ENCODE results near the gene GALK1. TPM values are rescaled to one million over a fixed set of nuclear protein-coding genes. Genes with fewer than 3 reads are reported as not detected.

The GALK1 gene
- total and polyA plus RNA-seq, 2 of the 13 experiments (the other 11 are each of a cell fraction or from before 2014, with no cell fraction given), result 59.9 to 93.6 TPM

GRCh38 chr17:75776386-75777295 lies 11.6 kb upstream of the GALK1 start (continued):
- TF ChIP-seq ZNF589 (CRISPR knock-in tag; conservative IDR thresholded peaks at IDR 0.05), result no peak
- TF ChIP-seq AKAP8 (CRISPR knock-in tag; IDR thresholded peaks at IDR 0.05), result no peak
- 0 out of 2 replicates have a peak, but pooled peaks have one; percentile 46 for TF ChIP-seq NCOA1 (CRISPR knock-in tag; IDR thresholded peaks at IDR 0.05)

DNA sequence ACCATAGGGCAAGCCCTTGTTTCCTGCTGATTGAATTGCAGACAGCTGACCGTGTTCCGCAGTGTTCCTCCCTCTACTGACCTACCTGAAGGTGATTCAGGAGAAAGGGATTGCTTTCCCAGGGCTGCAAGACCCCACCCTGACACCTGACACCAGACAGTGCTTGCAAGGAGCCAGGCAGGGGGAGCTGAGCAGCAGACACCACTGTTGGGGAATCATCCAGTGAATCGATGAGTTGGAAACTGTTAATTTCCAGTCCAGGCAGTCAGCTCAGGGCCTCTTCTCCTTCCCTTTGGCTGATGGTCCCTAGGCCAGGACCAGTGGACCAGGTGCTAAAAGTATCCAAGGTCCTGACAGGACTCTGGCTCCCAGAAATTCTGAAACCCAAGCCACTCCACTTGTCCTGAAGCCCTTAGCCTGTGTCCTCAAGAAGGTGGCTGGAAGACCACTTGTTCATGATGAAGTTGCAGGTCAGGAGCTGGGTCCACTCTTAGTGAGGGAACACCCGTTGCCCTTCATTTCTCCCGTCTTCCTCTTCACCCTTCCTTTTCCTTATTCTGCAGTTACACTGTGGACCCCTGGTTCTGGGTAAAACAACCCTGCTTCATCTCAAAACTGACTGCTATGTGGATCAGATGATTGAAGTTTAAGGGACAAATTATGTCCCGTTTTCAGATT lies 10.1 kb upstream of the GALK1 start:
- Histone ChIP-seq H2AFZ (ENCODE audit: low read length) (no peak overlapping the region), H3K79me2 (ENCODE audit: insufficient read depth, low read length) (peaks cover 23% of the 10 kb centered on the region), H3K27me3 (ENCODE audit: control insufficient read depth in 1 of 2, insufficient read depth in 2 of 2, low read length in 2 of 2) (no peaks in the 10 kb centered on the region; a peak in 1 of 5 replicates), H3K36me3 (replicated peaks in 1 of 2; ENCODE audit: control insufficient read depth in 1 of 2, insufficient read depth in 2 of 2, low read length in 2 of 2) (peaks cover 8 to 9% of the 10 kb centered on the region in 2 experiments; a peak in 4 of 5 replicates), H3K9ac (ENCODE audit: insufficient read depth, low read depth, low read length) (no peak overlapping the region), H3K4me2 (ENCODE audit: low read depth, low read length) (no peak overlapping the region), H3K4me1 (ENCODE audit: insufficient read depth, low read length) (peaks cover 68% of the 10 kb centered on the region), H3K27ac (ENCODE audit: extremely low read length, insufficient read depth, low read length) (no peak overlapping the region), H3K9me3 (ENCODE audit: low read length) (no peaks in the 10 kb centered on the region), H3K4me3 (replicated peaks in 1 of 3; ENCODE audit: insufficient read depth in 1 of 3, low read depth in 2 of 3, low read length in 3 of 3) (no peak overlapping the region), H4K20me1 (ENCODE audit: insufficient read depth, low read length) (peaks cover 32% of the 10 kb centered on the region)
- in situ Hi-C loops (cut with HindIII; ENCODE audit: extremely low pct_ligation_motif_present, low pct_unique_long_range_greater_than_20kb) (no loop called here), intact Hi-C loops (cut with micrococcal nuclease; ENCODE audit: unreplicated experiment) (loop anchor here (5.0 kb wide), 1 partner anchor 52 kb away; no protein-coding TSS in a partner anchor)
- 95% methylated on average over 6 of the region's 6 CpGs for WGBS (ENCODE audit: low lambda C conversion rate)
- POLR2A ChIA-PET, result interaction anchor here (0.9 to 13.1 kb wide), 9 partner anchors 10 to 108 kb away, joined by 3 to 390 read pairs (median 16); partner anchors contain the start of genes GALK1, RECQL5, TRIM47 and UNC13D
- ATAC-seq (peak; percentile 0; the same call in 2 of the 3 replicates), DNase-seq (ENCODE audit: low spot score) (no peak), FAIRE-seq (no peak)
- CTCF ChIA-PET (ENCODE audit: low intra/inter-chr PET ratio, low total read pairs), result no interaction called here
- BruUV-seq (replicated peaks), result no TSS peak
- no peak for TF ChIP-seq HMG20B (CRISPR knock-in tag; conservative IDR thresholded peaks at IDR 0.05)
- peak; percentile 18; the same call in 1 of the 2 replicates for TF ChIP-seq RAD21 (CRISPR knock-in tag; IDR thresholded peaks at IDR 0.05)
- TF ChIP-seq SMAD3 (CRISPR knock-in tag; IDR thresholded peaks at IDR 0.05), result no peak
- TF ChIP-seq MLXIP (CRISPR knock-in tag; IDR thresholded peaks at IDR 0.05; ENCODE audit: borderline replicate concordance), result no peak
- no peak for TF ChIP-seq SOX6 (IDR thresholded peaks at IDR 0.05)
- no peak for TF ChIP-seq SOX6 (CRISPR knock-in tag; IDR thresholded peaks at IDR 0.05)
- peak; percentile 94 for TF ChIP-seq POLR2AphosphoS2 (IDR thresholded peaks at IDR 0.05; ENCODE audit: low read depth, low read length)
- TF ChIP-seq RBM22 (optimal IDR thresholded peaks at IDR 0.05; ENCODE audit: low read length), result peak; percentile 76
- TF ChIP-seq SSRP1 (CRISPR knock-in tag; IDR thresholded peaks at IDR 0.05), result 0 out of 2 replicates have a peak, but pooled peaks have one; percentile 30
- TF ChIP-seq HNRNPUL1 (IDR thresholded peaks at IDR 0.05; ENCODE audit: low read depth, low read length), result no peak
- no peak for TF ChIP-seq HNF4A (CRISPR knock-in tag; IDR thresholded peaks at IDR 0.05)
- 0 out of 2 replicates have a peak, but pooled peaks have one; percentile 15 for TF ChIP-seq POLR2G (IDR thresholded peaks at IDR 0.05; ENCODE audit: low read depth, low read length)
- peak; percentile 33 for TF ChIP-seq CHD2 (IDR thresholded peaks at IDR 0.05; ENCODE audit: low read depth, low read length)
- peak in 1 of 2 experiments; percentile 25; a peak in 2 of 4 replicates for TF ChIP-seq POLR2A (IDR thresholded peaks at IDR 0.05; ENCODE audit: insufficient read depth in 1 of 2, low read depth in 2 of 2, low read length in 2 of 2)
- peak; percentile 5; the same call in 1 of the 2 replicates for TF ChIP-seq POLR2AphosphoS5 (IDR thresholded peaks at IDR 0.05; ENCODE audit: low read depth, low read length)

Data from HepG2 (cell line).